GM20000 (cell line): ENCODE results near the gene ACTL9.

Source experiments
- DNase-seq: peaks from one replicate; pipeline ENCODE4 v3.0.0; 2012; ENCODE audit warnings: low spot score
- CTCF ChIP-seq: IDR thresholded peaks from 2 replicates; pipeline ENCODE4 v1.5.1; 2012; ENCODE audit warnings: mild to moderate bottlenecking, control low read depth; ENCODE audit errors: extremely low read depth, missing control alignments

The ACTL9 gene

GRCh38 chr19:8666814-8667405 lies 31.7 kb downstream of the ACTL9 start:
- DNase-seq, result no peak
- no peak for TF ChIP-seq CTCF

- no peak for DNase-seq
- no peak for TF ChIP-seq CTCF
Observed at GRCh38 chr19:8665468-8666213, 33.0 kb downstream of the ACTL9 start.

- TF ChIP-seq CTCF, result no peak
- DNase-seq, result no peak
Observed at GRCh38 chr19:8664671-8665057, 33.9 kb downstream of the ACTL9 start.

GRCh38 chr19:8663920-8664670 lies 34.5 kb downstream of the ACTL9 start:
- TF ChIP-seq CTCF, result no peak
- DNase-seq, result peak; percentile 22

GRCh38 chr19:8662263-8662662 lies 36.3 kb downstream of the ACTL9 start:
- no peak for DNase-seq

GRCh38 chr19:8659905-8660304 lies 38.7 kb downstream of the ACTL9 start:
- DNase-seq, result no peak
- no peak for TF ChIP-seq CTCF

More at GRCh38 chr19:8662263-8662662, 36.3 kb downstream of the ACTL9 start:
- TF ChIP-seq CTCF, result no peak

GRCh38 chr19:8657869-8658268 lies 40.7 kb downstream of the ACTL9 start:
- no peak for TF ChIP-seq CTCF
- no peak for DNase-seq
